Astrocyte (in vitro differentiated cells and primary cell): ENCODE results near the gene UVSSA. TPM values are rescaled to one million over a fixed set of nuclear protein-coding genes. Genes with fewer than 3 reads are reported as not detected.

Experiments
- DNase-seq: peaks from one replicate; pipeline ENCODE4 v3.0.0-alpha.2; 2010; ENCODE audit warnings: low read depth
- FAIRE-seq: peaks from 2 replicates; lab custom pipeline; 2011; peaks lifted over from hg19 to GRCh38; lab: Jason Lieb, UNC
- H2AFZ ChIP-seq: 2 replicates; pipeline ENCODE4 v1.6.0; 2012; ENCODE audit warnings: low read depth, low read length, inconsistent platforms
- H3K27ac ChIP-seq: 2 replicates; pipeline ENCODE4 v1.5.1; 2011; ENCODE audit warnings: low read depth, low read length, inconsistent platforms
- H3K27me3 ChIP-seq: 2 replicates; pipeline ENCODE4 v1.6.0; 2011; ENCODE audit warnings: low read length, inconsistent platforms; ENCODE audit not compliant: insufficient read depth
- H3K36me3 ChIP-seq: 2 replicates; pipeline ENCODE4 v1.5.1; 2011; ENCODE audit warnings: low read length, inconsistent platforms; ENCODE audit not compliant: insufficient read depth
- H3K4me1 ChIP-seq: 2 replicates; pipeline ENCODE4 v1.5.1; 2011; ENCODE audit warnings: low read length, inconsistent platforms; ENCODE audit not compliant: insufficient read depth
- H3K4me2 ChIP-seq: 2 replicates; pipeline ENCODE4 v1.6.0; 2012; ENCODE audit warnings: low read length, inconsistent platforms
- H3K4me3 ChIP-seq: 2 replicates; pipeline ENCODE4 v1.5.1; 2011; ENCODE audit warnings: low read depth, mild to moderate bottlenecking, low read length, inconsistent platforms; ENCODE audit not compliant: insufficient read depth
- H3K79me2 ChIP-seq: 2 replicates; pipeline ENCODE4 v1.6.0; 2012; ENCODE audit warnings: mild to moderate bottlenecking, low read length, inconsistent platforms; ENCODE audit not compliant: insufficient read depth
- H3K9ac ChIP-seq: 2 replicates; pipeline ENCODE4 v1.6.0; 2012; ENCODE audit warnings: mild to moderate bottlenecking, low read length, inconsistent platforms
- H3K9me3 ChIP-seq: 2 replicates; pipeline ENCODE4 v1.5.1; 2012; ENCODE audit warnings: low read depth, mild to moderate bottlenecking, low read length, inconsistent platforms; ENCODE audit not compliant: insufficient read depth
- H4K20me1 ChIP-seq: 2 replicates; pipeline ENCODE4 v1.6.0; 2012; ENCODE audit warnings: low read length, inconsistent platforms; ENCODE audit not compliant: insufficient read depth
- H3K27ac Mint-ChIP-seq: one replicate; pipeline ENCODE4 v1.8.0; 2021; ENCODE audit warnings: mild to moderate bottlenecking, mixed read lengths; ENCODE audit not compliant: unreplicated experiment
- H3K27me3 Mint-ChIP-seq: one replicate; pipeline ENCODE4 v1.8.0; 2021; ENCODE audit warnings: low read depth, mixed read lengths; ENCODE audit not compliant: unreplicated experiment
- H3K36me3 Mint-ChIP-seq: one replicate; pipeline ENCODE4 v1.8.0; 2021; ENCODE audit warnings: low read depth, mixed read lengths; ENCODE audit not compliant: unreplicated experiment
- H3K4me1 Mint-ChIP-seq: one replicate; pipeline ENCODE4 v1.8.0; 2021; ENCODE audit warnings: low read depth, mixed read lengths; ENCODE audit not compliant: unreplicated experiment
- H3K4me3 Mint-ChIP-seq: one replicate; pipeline ENCODE4 v1.8.0; 2021; ENCODE audit warnings: mild to moderate bottlenecking, moderate library complexity, mixed read lengths; ENCODE audit not compliant: unreplicated experiment
- H3K9me3 Mint-ChIP-seq: one replicate; pipeline ENCODE4 v1.8.0; 2021; ENCODE audit warnings: mild to moderate bottlenecking, mixed read lengths; ENCODE audit not compliant: unreplicated experiment
- CTCF ChIP-seq: IDR thresholded peaks from 2 replicates; pipeline ENCODE4 v1.5.1; 2011; ENCODE audit warnings: low read depth, mild to moderate bottlenecking, inconsistent platforms, low read length, moderate library complexity; ENCODE audit not compliant: insufficient read depth
- EZH2 ChIP-seq: IDR thresholded peaks from 2 replicates; pipeline ENCODE4 v1.6.1; 2012; ENCODE audit warnings: mild to moderate bottlenecking, low read length, inconsistent platforms; ENCODE audit not compliant: insufficient read depth
- total RNA-seq: library from RNA; stranded (reverse); gene quantifications from 2 replicates; pipeline ENCODE4 v1.2.1, GENCODE V29; 2021

Gene UVSSA
- total RNA-seq, 1 donor from 2014 or later, result 14.8 TPM

DNA sequence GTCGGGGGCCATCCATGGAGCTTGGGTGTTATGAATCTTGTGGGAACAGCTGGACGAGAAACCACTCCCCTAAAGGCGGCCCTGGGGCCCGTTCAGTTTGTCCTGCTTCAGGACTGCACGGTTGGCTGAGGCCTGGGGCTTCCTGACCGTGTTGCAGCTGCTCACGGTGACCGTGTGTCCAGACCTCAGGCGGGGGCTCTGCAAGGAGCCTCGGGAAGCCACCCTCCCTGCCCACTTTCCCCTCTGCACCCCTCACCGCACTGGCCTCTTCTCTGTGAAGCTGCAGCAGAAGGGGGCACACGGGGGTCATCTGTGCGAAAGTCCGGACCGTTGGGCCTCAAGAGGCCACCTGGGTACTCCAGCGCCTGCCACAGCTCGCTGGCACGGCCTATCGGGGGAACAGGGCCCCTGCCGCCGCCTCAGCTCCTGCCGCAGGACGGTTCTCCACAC lies 29.4 kb downstream of the UVSSA start:
- H3K27ac Mint-ChIP-seq, result no peak overlapping the region
- Histone ChIP-seq H4K20me1 (no peaks in the 10 kb centered on the region), H3K27me3 (no peaks in the 10 kb centered on the region), H3K4me1 (no peaks in the 10 kb centered on the region), H2AFZ (no peak overlapping the region), H3K9me3 (no peaks in the 10 kb centered on the region), H3K79me2 (no peaks in the 10 kb centered on the region), H3K9ac (no peak overlapping the region), H3K4me3 (no peak overlapping the region), H3K4me2 (no peak overlapping the region), H3K27ac (no peak overlapping the region), H3K36me3 (no peaks in the 10 kb centered on the region)
- no peak overlapping the region for H3K4me3 Mint-ChIP-seq
- H3K4me1 Mint-ChIP-seq, result no peaks in the 10 kb centered on the region
- DNase-seq, result no peak
- TF ChIP-seq CTCF, result no peak
- no peak for TF ChIP-seq EZH2
- H3K27me3 Mint-ChIP-seq, result no peaks in the 10 kb centered on the region
- H3K36me3 Mint-ChIP-seq, result peaks cover 22% of the 10 kb centered on the region
- H3K9me3 Mint-ChIP-seq, result peaks cover 5% of the 10 kb centered on the region
- no peak for FAIRE-seq

GRCh38 chr4:1376841-1377605 lies 30.0 kb downstream of the UVSSA start:
- Histone ChIP-seq H2AFZ (no peak overlapping the region), H3K27ac (no peak overlapping the region), H3K36me3 (no peaks in the 10 kb centered on the region), H3K79me2 (no peaks in the 10 kb centered on the region), H3K4me3 (no peak overlapping the region), H3K4me1 (no peaks in the 10 kb centered on the region), H3K9ac (no peak overlapping the region), H4K20me1 (no peaks in the 10 kb centered on the region), H3K4me2 (no peak overlapping the region), H3K9me3 (no peaks in the 10 kb centered on the region), H3K27me3 (no peaks in the 10 kb centered on the region)
- no peak for FAIRE-seq
- H3K4me1 Mint-ChIP-seq, result no peaks in the 10 kb centered on the region
- H3K9me3 Mint-ChIP-seq, result peaks cover 5% of the 10 kb centered on the region
- DNase-seq, result no peak
- TF ChIP-seq CTCF (no peak), EZH2 (no peak)
- H3K36me3 Mint-ChIP-seq, result peaks cover 21% of the 10 kb centered on the region
- no peak overlapping the region for H3K27ac Mint-ChIP-seq
- H3K4me3 Mint-ChIP-seq, result no peak overlapping the region
- no peaks in the 10 kb centered on the region for H3K27me3 Mint-ChIP-seq
